ENCODE measurements around the gene FHOD3.

FHOD3 gene

GRCh38 chr18:36567800-36568199, 270.3 kb downstream of the FHOD3 start:
- DNase-seq, result no peak

DNA sequence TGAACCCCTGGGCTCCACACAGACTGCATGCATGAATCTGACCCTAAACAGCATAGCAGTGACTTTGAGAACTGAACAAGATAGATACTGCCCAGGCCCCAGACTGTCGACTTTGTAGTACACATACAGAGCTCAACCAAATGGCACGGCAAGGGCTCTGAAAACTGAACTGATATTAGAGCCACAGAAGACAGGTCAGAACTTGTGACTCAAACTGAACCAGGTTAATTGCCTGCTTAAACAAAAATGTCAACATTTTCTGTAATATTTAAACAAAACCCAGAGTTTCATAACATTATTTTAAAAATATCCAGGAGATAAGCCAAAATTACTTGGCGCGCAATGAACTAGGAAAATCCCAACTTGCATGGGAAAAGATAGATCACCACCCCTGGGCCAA, 271.0 kb downstream of the FHOD3 start:
- DNase-seq, result no peak

GRCh38 chr18:36572135-36572856, 274.8 kb downstream of the FHOD3 start:
- DNase-seq, result no peak

GRCh38 chr18:36576339-36576738, 278.8 kb downstream of the FHOD3 start:
- no peak for DNase-seq

- DNase-seq, result no peak
Measured at GRCh38 chr18:36578871-36579710, 281.6 kb downstream of the FHOD3 start.

DNA sequence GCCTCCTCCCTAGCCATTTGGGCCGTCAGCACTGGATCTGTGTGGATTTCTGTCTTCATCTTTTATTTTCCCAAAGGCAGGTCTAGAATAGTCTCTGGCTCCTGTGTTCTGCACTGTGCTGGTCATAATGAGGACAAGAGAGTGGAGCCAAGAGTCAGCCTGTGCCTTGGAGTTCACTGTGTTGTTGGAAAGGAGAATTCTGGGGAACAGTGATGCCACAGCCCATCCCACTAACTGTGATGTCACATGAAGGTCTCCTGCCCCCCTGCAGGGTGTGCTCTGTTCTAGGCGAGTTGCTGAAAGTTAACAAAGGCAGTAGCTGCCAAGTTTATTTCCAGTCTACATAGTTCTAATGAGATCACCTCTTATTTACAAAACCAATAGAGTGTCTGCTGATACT, 282.8 kb downstream of the FHOD3 start:
- no peak for DNase-seq

GRCh38 chr18:36580874-36581750, 283.6 kb downstream of the FHOD3 start:
- DNase-seq, result no peak

GRCh38 chr18:36582988-36583745, 285.7 kb downstream of the FHOD3 start:
- no peak for DNase-seq

DNA sequence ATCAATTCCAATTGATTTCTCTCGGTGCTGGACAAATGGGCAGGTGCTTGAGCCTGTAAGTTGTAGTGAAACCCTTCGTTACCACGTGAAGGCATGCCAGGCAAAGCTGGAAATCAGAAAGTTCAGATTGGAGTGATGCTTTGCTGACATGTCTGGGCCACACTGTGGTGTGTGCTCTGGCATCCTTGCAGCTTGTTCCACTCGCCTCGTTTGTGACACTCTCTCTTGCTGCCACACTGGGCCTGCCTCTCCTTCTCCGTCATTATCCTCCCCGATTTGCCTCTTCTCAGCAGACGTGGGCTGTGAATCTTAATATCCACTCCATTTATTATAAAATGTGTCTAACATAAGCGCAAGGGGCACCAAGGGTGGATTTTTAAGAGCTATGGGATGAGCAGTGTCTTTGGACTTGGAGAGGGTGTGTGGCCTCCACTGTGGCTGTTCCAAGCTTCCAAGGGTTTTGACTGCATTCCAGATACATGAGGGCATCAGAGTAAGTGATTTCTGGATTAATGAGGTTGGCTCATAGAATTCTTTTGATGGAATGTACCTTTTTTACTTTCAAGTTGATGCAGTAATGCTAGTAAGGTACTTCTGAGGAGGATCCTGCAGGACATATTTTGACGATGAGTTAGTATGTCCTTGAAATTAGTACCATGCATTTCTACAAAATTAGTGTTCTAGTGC, 292.5 kb downstream of the FHOD3 start:
- DNase-seq, result no peak

DNA sequence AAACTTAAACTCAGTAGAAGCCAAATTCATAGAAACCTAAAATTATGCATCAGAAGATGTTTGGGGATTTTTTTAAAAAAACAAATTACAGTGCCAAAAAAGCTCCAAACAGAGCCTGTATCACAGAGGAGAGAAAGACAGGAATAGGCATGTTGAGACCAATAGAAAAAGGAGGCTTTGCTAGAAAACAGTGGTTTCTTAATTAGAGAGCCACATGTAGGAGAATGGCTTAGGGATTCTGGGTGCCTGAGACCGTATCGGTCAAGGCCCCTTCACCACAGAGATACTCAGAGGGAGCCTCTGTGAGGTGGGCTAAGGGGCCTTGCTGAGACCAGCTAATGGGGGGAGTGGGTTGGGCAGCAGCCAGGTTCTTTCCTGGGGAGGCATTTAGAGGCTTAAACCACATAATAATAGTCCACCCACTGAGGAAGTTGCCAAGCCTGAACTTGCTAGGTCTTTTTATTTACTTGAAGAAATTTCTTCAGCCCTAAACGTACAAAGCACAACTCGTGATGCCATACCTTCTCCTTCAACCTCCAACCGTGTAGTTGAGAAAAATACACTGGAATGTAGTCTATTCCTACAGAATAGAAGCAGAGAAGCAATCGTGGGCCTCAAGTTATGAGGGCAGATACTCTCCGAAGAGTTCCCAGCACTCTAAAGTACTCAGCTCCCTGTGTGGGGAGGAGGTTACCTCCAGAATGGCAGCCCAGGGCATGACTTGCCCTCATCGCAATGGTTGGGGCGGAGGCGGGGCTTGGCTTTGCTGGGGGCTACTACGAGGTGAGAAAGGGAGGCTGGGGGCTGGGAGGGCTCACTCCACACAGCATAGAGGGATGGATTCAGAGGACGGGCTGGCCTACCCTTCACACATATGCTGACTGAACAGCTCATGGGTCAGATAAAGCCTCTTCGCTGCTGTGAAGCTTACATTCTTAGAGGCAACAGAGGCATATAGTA, 293.4 kb downstream of the FHOD3 start:
- no peak for DNase-seq

- no peak for DNase-seq
Measured at GRCh38 chr18:36592282-36592681, 294.8 kb downstream of the FHOD3 start.

- no peak for DNase-seq
Measured at GRCh38 chr18:36593001-36593400, 295.5 kb downstream of the FHOD3 start.

DNA sequence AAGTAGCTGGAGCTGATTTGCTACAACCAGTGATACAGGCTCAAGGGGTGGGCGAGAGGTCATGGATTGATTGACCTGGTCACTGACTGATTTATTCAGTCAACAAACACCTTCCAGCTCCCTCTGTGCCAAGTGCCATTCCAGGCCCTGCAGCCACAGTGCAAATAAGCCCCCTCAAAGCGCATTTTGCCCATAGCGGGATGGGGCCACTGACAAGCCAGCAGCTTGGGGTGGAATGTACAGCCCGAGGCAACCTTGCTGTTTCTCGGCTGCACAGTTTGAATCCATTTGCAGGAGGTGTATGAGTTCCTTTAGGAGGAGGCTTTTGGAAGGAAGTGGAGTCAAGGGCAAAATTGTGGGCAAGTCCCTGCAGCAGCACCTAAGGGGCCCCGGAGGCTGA, 296.1 kb downstream of the FHOD3 start:
- no peak for DNase-seq

DNA sequence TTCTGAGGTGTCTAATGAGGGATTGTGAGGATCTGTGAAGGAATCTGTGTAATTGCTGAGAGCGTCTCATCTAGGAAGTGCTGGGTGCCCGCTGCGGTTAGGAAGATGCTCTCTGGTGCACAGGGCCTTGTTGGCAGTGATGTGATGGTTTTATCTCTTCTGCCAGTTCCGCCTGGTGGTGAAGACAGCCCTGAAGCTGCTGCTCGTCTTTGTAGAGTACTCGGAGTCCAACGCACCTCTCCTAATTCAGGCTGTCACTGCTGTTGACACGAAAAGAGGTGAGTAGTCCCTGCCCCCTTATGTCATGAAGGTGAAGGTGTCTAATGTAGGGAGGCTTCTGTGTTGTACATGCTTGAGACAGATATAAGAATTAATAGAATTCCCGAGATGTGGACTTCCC, 297.1 kb downstream of the FHOD3 start:
- no peak for DNase-seq

GRCh38 chr18:36595046-36595817, 297.7 kb downstream of the FHOD3 start:
- no peak for DNase-seq

- no peak for DNase-seq
Measured at GRCh38 chr18:36595818-36596215, 298.3 kb downstream of the FHOD3 start.

DNA sequence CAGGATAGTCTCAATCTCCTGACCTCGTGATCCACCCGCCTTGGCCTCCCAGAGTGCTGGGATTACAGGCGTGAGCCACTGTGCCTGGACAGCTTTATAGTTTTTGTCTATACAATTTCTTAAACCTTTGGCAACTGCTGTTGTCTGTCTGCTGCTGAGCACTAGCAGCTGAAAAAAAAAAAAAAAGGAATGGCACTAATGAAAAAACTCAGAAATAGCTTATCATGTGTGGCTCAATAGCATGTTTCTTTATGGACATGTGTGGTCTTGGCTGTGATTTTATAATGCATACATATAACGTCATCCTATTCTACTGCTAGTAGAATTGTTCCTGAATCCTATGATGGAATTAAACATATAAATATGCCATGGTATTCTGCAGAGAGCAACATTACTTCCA, 300.1 kb downstream of the FHOD3 start:
- no peak for DNase-seq

DNA sequence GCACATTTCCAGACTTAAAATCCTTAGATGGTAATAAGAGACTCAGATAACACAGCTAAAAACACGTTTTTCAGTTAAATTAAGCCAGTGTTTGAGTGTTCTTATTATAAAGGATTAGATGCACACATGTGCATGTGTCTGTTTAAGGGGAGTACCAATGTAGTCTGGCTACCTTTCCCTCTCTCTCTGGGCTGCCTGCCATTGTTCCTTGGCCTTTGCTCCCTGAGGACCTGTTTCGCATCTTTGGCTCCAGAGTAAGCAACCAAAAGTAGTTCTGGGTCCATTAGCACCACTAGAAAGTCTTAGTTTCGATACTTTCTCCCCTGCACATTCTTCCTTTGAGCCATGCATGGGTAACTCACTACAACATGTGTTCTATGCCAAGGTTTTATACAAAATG, 303.0 kb downstream of the FHOD3 start:
- DNase-seq, result no peak

DNA sequence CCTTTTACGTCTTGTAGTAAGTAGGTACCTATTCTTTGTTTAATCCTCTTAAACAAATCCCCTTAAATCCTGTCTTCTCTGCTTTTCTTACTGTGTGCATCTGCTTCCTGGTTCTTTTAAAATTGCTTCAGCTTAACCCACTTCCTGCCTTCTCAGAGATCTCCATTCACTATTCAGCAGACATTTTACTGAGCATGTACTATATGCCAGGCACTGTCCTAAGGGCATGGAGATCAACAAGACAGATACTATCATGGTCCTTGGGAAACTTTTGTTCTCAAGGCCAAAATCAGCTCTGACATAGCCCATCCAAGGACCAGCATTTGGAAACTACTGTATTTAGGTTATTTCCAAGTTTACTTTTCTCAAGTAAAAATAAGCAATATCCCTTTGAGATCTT, 303.8 kb downstream of the FHOD3 start:
- DNase-seq, result no peak

- no peak for DNase-seq
Measured at GRCh38 chr18:36602071-36602470, 304.6 kb downstream of the FHOD3 start.

Measured in stimulated activated CD4-positive, alpha-beta T cell treated with anti-CD3 and anti-CD28 coated beads, Interleukin-1b, Interleukin-23, amount 100 ng/mL, for 48 hours (primary cell).